GM12801 (cell line): ENCODE data around the gene A4GALT.

Experiments
- CTCF ChIP-seq: IDR thresholded peaks from one replicate; pipeline ENCODE4 v1.5.1; 2011; ENCODE audit warnings: control low read depth; ENCODE audit not compliant: insufficient read length; ENCODE audit errors: extremely low read depth

A4GALT gene

GRCh38 chr22:42696331-42696967 lies 24.2 kb downstream of the A4GALT start:
- TF ChIP-seq CTCF = no peak

GRCh38 chr22:42695294-42695693 lies 25.4 kb downstream of the A4GALT start:
- TF ChIP-seq CTCF = no peak

GRCh38 chr22:42693763-42694683 lies 26.6 kb downstream of the A4GALT start:
- no peak for TF ChIP-seq CTCF

GRCh38 chr22:42693055-42693762 lies 27.5 kb downstream of the A4GALT start:
- no peak for TF ChIP-seq CTCF

- no peak for TF ChIP-seq CTCF
These were observed 28.2 kb downstream of the A4GALT start for GRCh38 chr22:42692239-42693054.

- TF ChIP-seq CTCF = no peak
These were observed 29.2 kb downstream of the A4GALT start for GRCh38 chr22:42691440-42691839.
